HG03064 (cell line): ENCODE measurements around the gene FZD4.
"Not testable (repeated sequence)": the region's sequence is repeated elsewhere in the genome, so short reads cannot be mapped to it uniquely, and the experiment has no call there.

Source experiments
- ATAC-seq: cut with Tn5 transposase; IDR thresholded peaks from one replicate; pipeline ENCODE4 v1.9.1; 2021; ENCODE audit warnings: low read depth; ENCODE audit not compliant: unreplicated experiment

FZD4 gene

DNA sequence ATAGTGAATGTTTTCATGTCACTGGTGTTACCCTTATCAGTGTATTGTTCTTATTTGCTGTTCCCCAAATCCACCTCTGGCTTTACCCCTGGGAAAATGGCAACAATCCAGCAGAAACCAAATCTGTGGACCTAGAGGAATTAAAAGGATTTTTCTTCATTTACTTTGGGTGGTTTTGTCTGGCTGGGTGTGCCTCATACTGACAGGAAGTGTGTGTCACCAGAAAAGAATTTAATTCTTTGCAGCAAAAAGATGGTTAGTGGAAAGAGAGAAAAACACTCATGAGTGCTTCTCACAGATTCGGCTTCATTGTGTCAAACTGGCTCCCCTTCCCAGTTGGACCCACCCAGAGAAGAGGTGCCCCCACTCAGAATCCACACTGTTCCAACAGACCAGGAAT is 38.9 kb downstream of the FZD4 start:
- ATAC-seq = no peak

DNA sequence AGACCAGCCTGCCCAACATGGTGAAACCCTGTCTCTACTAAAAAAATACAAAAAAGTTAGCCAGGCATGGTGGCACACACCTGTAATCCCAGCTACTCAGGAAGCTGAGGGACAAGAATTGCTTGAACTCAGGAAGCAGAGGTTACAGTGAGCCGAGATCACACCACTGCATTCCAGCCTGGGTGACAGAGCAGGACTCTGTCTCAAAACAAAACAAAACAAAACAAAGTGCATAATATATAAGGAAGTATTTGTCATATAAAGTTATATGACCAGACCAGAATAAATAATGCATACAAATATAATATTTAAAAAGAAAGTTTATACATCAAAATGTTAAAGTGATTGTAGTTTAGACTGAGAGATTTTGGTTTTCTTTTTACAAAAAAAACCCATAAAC is 39.3 kb downstream of the FZD4 start:
- not testable (repeated sequence) for ATAC-seq

DNA sequence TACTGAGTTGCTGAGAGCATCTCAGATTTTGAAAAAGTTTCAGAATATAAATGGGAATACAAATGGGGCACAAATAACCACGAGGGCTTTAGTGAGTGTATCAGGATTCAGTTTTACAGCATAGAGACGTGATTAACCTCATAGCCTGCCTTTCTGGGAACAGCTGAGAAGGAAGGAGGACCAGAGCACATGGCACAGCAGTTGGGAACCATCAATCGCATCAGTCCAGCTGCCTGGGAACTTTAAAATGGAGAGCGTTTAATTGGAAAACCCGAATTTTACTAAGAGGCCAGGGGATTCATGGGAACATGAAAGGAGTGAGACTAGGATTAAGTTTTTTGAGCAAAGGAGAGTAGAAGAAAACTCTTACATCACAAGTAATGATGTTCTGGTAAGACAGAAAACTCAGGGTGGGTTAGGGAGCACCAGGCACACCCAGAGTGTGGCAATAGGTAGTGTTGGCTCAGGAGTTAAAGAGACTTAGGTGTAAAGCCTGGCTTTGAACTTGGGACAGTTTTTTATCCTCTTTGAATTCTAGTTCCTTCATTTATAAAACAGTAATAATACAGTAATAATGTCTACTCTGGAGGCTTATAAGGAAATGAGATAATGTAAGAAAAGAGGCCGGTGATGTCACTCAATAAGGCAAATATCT is 40.2 kb downstream of the FZD4 start:
- ATAC-seq = no peak

DNA sequence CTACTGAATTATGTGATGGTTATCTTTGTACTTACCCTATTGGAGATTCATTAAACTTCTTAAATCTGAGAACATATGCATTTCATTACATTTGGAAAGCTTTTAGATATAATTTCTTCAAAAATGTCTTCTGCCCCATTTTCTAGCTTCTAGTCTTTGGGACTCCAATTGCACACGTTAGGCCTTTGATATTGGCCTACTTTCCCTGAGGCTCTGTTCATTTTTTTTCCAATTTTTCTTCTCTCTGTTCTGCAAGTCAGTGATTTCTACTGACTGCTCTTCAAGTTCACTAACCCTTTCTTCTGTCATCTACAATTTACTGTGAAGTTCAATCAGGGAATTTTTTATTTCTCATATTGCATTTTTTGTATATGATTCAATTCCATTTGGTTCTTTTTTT is 43.0 kb downstream of the FZD4 start:
- ATAC-seq = no peak

DNA sequence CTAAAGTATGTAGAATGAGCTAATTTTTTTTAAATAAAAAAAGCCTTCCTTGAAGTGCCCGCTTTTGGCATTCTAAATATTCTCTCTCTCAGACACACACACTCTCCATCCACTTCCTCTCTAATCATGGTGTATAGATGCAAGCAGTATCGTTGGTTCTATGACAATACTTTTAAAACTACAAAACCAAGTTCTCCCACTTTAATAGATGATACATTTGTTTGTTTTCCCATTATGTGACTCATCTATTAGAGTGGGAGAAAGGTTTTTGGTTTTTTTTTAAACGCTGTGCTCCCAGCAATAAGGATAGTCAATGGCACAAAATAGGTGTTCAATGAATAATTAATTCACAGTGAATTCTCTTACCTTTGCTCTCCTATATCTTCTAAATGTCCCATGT is 44.6 kb downstream of the FZD4 start:
- ATAC-seq = no peak

DNA sequence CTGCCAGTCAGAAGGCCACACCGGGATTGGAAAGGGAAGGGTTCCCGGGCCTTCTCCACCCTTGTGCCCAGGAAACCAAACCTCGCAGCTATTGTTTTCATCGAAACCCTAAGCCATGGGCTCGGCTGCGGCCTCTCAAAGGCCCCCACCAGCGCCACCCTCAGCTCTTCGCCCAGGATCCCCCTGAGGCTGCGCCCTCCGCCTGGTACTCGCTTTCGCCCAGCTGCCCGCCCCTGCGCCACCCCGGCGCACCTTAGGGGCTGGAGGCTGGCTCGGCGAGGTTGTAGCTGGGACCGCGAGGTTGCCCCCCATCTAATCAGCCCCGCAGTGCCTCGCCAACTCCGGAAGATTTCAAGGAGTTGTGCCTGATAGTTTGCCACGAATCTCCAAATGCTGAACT is 49.0 kb downstream of the FZD4 start:
- no peak for ATAC-seq

DNA sequence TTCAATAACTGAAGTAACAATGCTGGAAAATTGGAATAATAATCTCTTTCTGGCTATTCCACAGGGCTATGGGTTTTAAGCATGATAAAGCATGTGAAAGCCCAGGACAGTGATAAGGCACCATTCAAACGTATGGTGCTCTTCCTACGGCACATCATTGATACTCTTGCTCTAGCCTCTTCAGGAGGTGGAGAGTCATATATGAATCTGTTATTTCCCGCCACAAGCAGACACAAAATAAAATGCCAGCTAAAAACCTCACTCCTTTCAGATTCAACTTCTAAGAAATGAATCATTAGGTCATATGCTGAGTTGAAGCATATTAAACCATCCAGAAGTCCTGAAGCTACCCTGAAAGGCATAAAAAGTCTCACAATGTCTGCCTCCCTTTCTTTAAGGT is 49.9 kb downstream of the FZD4 start:
- no peak for ATAC-seq

DNA sequence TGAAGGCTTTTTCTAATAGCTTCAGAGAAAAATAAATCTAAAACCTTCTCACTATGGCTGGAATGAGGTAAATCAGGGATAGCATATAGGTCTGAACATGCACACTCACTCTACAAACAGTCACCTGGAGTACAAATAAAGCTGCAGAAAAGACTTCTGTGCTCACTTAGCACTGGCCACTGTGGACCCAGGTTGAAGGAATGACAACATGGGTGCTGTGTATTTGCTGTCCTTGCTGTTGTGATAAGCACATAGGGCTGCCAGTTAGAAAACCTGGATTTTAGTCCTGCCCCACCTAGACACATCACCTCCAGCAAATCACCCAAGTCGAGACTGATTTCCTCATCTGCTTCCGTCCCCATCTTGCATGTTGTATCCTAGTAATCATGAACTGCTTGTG is 51.2 kb downstream of the FZD4 start:
- no peak for ATAC-seq

DNA sequence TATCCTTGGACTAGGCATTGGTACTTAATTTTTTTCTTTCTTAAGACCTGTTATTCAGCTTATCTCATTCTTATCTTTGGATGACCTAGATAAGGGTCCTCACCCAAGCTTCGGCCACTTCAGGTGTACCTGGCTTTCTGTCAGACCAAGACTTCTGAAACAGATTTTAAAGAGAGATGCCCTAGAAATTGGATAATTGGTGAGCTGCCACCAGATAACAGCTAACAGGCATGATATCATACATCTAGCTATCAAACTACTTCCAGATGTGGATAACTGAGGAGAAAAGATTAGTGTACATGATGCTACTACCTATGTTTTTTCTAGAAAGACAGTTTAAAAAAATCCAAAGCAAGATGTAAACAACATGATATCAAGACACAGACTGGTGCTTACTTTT is 52.9 kb downstream of the FZD4 start:
- ATAC-seq = no peak

DNA sequence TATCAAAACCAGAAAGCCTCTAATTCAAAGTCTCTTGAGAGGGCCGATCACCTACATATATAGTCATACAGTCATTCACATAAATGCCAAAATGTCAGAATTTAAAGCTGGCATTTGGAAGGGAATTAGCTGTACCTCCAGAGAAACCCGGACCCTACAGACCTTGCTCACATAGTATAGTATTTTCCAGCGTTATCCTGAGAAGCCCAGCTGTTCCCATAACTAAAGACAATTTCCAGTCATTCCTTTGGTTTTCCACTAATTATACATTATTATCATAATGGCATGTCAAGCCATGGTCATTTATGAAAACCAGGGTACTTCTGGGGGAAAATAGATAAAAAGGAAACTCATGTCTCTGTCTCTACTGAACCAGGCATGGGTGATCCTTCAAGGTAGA is 53.6 kb downstream of the FZD4 start:
- no peak for ATAC-seq

DNA sequence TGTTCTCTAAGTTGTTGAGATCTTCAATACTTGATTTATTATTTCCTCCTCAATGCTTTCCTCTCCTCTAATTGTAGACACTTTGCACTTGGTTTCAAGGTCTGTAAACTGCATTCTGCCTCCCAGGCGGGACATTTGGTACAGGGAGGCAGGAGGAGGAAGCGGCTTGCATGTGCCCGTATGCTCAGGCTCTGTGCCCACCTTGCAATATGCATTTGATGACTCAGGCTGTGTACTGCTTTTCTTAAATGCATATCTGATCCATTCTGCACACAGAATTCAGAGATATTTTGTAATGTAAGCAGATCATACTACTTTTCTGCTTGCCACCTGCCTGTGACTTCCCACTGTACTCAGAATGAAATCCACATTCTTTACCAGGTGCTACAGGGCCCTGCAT is 55.0 kb downstream of the FZD4 start:
- no peak for ATAC-seq

DNA sequence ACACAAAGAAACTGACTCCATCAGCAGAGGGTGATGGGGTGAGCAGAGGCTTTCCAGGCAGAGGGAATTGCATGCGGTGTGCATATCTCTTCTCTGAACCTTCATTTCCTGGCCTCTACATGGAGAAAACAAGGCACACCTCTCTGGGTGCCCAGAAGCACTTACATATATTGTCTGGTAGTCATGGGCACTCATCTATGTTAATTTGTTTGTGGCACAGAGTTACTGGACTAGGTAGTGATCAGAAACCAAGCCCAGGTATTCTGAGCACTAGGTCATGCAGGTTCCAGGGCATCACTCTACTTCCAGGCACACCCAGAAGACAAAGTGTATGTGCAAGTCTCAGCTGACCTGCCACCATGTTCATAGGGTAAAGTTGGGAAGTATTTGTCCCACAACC is 56.5 kb downstream of the FZD4 start:
- ATAC-seq = no peak

DNA sequence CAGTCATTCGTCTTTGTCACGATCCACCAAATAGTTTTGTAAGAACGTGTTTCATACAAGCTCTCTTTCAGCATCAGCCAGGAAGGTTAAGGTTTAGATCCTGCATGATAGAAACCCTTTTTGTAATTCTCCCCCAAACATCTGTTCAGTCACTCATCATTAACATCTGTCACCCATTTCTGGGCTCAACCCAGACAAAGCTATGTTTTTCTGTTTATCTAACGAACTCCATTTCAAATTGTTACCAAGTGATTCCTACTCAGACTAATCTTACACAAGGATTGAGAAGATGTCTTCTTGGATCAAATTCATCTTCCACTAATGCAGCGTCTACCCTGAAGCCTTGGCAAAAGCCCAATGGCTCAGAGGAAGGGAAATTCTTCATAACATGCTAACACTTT is 58.8 kb downstream of the FZD4 start:
- ATAC-seq = no peak
